ENCODE measurements around the gene C5.

DNA sequence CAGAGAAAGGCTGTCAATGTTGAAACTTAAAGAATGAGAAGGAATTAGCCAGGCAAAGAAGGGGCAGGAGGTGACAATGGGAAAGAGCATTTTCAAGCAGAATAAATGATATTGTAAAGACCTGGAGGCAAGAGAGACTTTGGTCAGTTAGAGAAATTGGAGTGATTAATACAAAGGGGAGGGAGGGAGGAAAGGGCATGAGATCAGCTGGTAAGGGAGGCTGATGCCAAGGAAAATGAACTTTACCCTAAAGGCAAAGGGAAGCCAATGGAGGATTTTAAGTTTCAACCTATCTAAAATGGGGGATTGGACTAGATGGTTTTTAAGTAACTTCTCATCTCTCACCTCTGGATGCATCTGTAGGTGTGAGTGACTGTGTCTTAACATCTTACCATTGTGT lies 23.3 kb downstream of the C5 start:
- TF ChIP-seq, protein P1, sequence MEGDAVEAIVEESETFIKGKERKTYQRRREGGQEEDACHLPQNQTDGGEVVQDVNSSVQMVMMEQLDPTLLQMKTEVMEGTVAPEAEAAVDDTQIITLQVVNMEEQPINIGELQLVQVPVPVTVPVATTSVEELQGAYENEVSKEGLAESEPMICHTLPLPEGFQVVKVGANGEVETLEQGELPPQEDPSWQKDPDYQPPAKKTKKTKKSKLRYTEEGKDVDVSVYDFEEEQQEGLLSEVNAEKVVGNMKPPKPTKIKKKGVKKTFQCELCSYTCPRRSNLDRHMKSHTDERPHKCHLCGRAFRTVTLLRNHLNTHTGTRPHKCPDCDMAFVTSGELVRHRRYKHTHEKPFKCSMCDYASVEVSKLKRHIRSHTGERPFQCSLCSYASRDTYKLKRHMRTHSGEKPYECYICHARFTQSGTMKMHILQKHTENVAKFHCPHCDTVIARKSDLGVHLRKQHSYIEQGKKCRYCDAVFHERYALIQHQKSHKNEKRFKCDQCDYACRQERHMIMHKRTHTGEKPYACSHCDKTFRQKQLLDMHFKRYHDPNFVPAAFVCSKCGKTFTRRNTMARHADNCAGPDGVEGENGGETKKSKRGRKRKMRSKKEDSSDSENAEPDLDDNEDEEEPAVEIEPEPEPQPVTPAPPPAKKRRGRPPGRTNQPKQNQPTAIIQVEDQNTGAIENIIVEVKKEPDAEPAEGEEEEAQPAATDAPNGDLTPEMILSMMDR (IDR thresholded peaks at IDR 0.05): no peak
- TF ChIP-seq POLR2A (IDR thresholded peaks at IDR 0.05): no peak
